Measurements from ENCODE around the gene MOB3A.
"Not testable (repeated sequence)": the region's sequence is repeated elsewhere in the genome, so short reads cannot be mapped to it uniquely, and the experiment has no call there.

The MOB3A gene

GRCh38 chr19:2042485-2043250 is 53.5 kb downstream of the MOB3A start:
- DNase-seq, result no peak

GRCh38 chr19:2041683-2042484 is 54.2 kb downstream of the MOB3A start:
- DNase-seq, result peak; percentile 95

- DNase-seq, result no peak
Observed at GRCh38 chr19:2041433-2041682, 54.8 kb downstream of the MOB3A start.

- no peak for DNase-seq
Observed at GRCh38 chr19:2040647-2041432, 55.3 kb downstream of the MOB3A start.

DNA sequence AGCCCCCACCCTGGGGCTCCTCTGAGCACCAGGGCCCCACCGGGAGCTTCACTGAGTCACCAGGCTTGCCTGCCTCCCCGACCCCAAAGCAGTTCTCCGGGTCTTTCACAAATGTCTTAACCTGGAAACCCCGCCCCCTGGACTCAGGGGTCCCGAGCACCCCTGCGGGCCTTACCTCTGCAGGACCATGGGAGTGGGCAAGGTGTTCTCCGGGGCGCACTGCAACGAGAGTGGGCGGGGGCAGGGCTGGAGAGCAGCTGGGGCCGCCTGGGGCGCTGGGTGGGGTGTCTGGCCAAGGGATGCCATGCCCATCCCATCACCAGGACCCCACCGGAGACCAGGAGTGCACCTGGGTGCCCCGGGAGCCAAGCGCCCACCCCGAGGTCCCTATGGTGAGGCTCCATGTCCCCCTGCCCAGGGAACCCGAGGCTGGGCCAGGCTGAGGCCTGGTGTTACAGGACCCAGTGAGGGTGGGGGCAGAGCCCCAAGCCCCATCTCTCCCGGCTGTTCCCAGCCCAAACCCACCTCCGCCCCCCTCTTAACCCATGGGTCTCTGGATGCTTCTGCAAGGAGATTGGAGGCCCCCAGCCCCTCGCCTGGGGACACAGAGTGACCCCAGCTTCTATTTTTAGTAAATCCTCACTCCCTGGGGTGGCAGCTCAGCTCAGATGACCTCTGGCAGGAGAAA is 56.0 kb downstream of the MOB3A start:
- no peak for DNase-seq

- DNase-seq, result no peak
Observed at GRCh38 chr19:2039089-2039958, 56.8 kb downstream of the MOB3A start.

- no peak for DNase-seq
Observed at GRCh38 chr19:2038284-2039088, 57.6 kb downstream of the MOB3A start.

- no peak for DNase-seq
Observed at GRCh38 chr19:2037651-2038255, 58.4 kb downstream of the MOB3A start.

DNA sequence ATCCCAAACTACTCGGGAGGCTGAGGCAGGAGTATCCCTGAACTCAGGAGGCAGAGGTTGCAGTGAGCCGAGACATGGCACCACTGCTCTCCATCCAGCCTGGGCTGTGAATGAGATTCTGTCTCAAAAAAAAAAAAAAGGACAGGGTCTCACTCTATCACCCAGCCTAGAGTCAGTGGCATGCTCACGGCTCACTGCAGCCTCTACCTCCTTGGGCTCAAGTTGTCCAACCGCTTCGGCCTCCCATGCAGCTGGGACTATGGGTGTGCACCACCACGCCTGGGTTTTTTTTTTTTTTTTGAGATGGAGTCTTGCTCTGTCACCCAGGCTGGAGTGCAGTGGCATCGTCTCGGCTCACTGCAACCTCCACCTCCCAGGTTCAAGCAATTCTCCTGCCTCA is 59.7 kb downstream of the MOB3A start:
- no peak for DNase-seq

DNA sequence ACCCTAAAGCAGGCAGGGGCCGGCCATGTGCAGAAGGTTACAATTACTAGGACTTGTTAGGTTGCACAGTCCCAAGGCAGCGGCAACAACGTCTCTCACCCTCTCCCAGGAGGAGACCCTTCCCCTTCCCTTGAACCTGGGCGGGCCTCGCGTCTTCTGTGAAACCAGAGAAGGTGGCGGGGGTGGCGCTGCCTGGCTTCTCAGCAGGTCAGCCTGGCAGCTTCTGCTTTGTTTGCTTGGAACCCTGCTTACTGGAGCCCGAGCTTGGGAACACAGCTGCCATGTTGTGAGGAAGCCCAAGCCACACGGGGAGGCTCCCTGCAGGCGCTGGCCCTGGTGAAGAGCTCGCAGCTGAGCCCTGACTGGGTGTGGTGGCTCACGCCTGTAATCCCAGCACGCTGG is 60.5 kb downstream of the MOB3A start:
- no peak for DNase-seq

GRCh38 chr19:2034729-2035589 is 61.2 kb downstream of the MOB3A start:
- DNase-seq, result no peak

DNA sequence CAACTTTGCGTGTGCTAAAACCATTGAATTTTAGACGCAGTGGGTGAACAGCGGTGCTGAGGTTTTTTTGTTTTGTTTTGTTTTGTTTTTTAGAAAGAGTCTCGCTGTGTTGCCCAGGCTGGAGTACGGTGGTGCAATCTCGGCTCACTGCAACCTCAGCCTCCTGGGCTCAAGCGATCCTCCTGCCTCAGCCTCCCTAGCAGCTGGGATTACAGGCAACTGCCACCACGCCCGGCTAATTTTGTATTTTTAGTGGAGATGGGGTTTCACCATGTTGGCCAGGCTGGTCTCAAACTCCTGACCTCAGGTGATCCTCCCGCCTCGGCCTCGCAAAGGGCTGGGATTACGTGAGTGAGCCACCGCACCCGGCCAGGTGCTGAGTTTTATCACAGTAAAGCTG is 61.9 kb downstream of the MOB3A start:
- DNase-seq, result not testable (repeated sequence)

DNA sequence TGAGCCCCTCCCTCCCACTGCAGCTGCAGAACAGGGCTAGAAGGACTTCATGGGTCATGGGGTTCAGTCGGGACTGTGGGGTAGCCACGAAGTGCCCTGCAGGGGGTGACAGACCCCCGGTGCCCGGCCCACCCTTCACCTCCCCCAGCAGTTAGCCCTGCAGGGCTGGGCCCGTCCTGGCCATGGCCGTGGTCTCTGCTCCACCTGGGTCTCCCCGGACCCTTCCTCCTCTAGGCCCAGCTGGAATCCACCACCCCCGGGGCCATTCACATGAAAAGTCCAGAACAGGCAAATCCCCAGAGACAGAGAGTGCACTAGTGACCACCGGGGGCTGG is 62.3 kb downstream of the MOB3A start:
- DNase-seq, result no peak

GRCh38 chr19:2033115-2033824 is 62.9 kb downstream of the MOB3A start:
- DNase-seq, result no peak

- peak; percentile 94 for DNase-seq
Observed at GRCh38 chr19:2032296-2032941, 63.7 kb downstream of the MOB3A start.

DNA sequence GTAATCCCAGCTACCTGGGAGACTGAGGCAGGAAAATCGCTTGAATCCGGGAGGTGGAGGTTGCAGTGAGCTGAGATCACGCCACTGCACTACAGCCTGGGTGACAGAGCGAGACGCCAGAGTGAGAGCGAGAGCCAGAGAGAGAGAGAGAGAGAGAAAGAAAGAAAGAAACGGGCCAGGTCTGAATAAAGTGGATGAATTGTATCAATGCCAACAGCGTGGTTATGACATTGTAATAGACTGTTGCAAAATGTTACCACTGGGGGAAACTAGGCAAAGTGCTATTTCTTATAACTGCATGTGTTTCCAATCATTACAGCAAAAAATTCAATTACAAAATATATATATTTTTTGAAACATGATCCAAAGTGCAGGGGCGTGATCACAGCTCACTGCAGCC is 68.8 kb downstream of the MOB3A start:
- DNase-seq, result no peak

GRCh38 chr19:2026770-2027169 is 69.4 kb downstream of the MOB3A start:
- no peak for DNase-seq

- no peak for DNase-seq
Observed at GRCh38 chr19:2022289-2022688, 73.8 kb downstream of the MOB3A start.
